Spleen (tissue), 13 donors: Measurements from ENCODE around the gene ERBB4. TPM values are rescaled to one million over a fixed set of nuclear protein-coding genes. Genes with fewer than 3 reads are reported as not detected.
A peak's percentile ranks its signal among the peaks of the same experiment; 100 is the strongest.

Source experiments
- DNase-seq: peaks from one replicate; pipeline ENCODE4 v3.0.0-alpha.2; 2020
- H3K27ac ChIP-seq, 8 donors: fragments of 200-600 bp; sonication (generic) in 7 of 8; 1 replicate in 4 of 8; 2 replicates in 4 of 8; pipeline versions ENCODE4 v1.5.0 to v1.8.0; 2016 to 2021; ENCODE audit warnings: inconsistent platforms in 4 of 8, mild to moderate bottlenecking in 4 of 8, moderate library complexity in 1 of 8
- H3K27me3 ChIP-seq, 7 donors: fragments of 200-600 bp; sonication (generic) in 6 of 7; replicated peaks in 1 of 7; 1 replicate in 4 of 7; 2 replicates in 3 of 7; pipeline versions ENCODE4 v1.5.0 to v1.8.0; 2016 to 2021; ENCODE audit warnings: inconsistent platforms in 3 of 7, mild to moderate bottlenecking in 1 of 7
- H3K36me3 ChIP-seq, 6 donors: fragments of 200-600 bp; sonication (generic) in 5 of 6; 1 replicate in 4 of 6; 2 replicates in 2 of 6; pipeline versions ENCODE4 v1.5.0 to v1.8.0; 2016 to 2021; ENCODE audit warnings: inconsistent platforms in 2 of 6
- H3K4me1 ChIP-seq, 6 donors: fragments of 200-600 bp; sonication (generic) in 5 of 6; 1 replicate in 3 of 6; 2 replicates in 3 of 6; pipeline versions ENCODE4 v1.5.0 to v1.8.0; 2016 to 2021; ENCODE audit warnings: inconsistent platforms in 3 of 6
- H3K4me3 ChIP-seq, 8 donors: fragments of 200-600 bp; sonication (generic) in 7 of 8; 1 replicate in 4 of 8; 2 replicates in 4 of 8; pipeline versions ENCODE4 v1.5.0 to v1.8.0; 2016 to 2021; ENCODE audit warnings: inconsistent platforms in 4 of 8, mild to moderate bottlenecking in 4 of 8, moderate library complexity in 2 of 8
- H3K9me3 ChIP-seq, 8 donors: fragments of 200-600 bp; sonication (generic) in 7 of 8; 1 replicate in 4 of 8; 2 replicates in 4 of 8; pipeline versions ENCODE4 v1.5.0 to v1.8.0; 2016 to 2021; ENCODE audit warnings: inconsistent platforms in 4 of 8
- CTCF ChIP-seq, 11 experiments: fragments of 200-600 bp in 7 of 11; fragments of 450-650 bp in 4 of 11; sonication (generic) in 4 of 11; IDR thresholded peaks in 8 of 11; conservative IDR thresholded peaks in 3 of 11; 1 replicate in 7 of 11; 2 replicates in 4 of 11; pipeline versions ENCODE4 v1.4.0 to v1.8.0; 2016 to 2021; ENCODE audit warnings: antibody characterized with exemption in 11 of 11, inconsistent platforms in 4 of 11, mild to moderate bottlenecking in 1 of 11
- POLR2A ChIP-seq, 3 donors: fragments of 450-650 bp; IDR thresholded peaks; one replicate each; pipeline ENCODE4 v1.5.1; 2017; ENCODE audit warnings: antibody characterized with exemption in 3 of 3, mild to moderate bottlenecking in 1 of 3
- POLR2AphosphoS5 ChIP-seq, 3 donors: sonication (generic); formaldehyde crosslinking; IDR thresholded peaks; one replicate each; pipeline ENCODE4 v1.5.1; 2017; ENCODE audit warnings: antibody characterized with exemption in 3 of 3
- WGBS, 5 donors: extraction: QIAGEN DNeasy Blood & Tissue Kit in 3 of 5; methylation state at CpG; one replicate each; pipeline versions ENCODE4 v1.1.5 to v1.1.7; 2013 to 2018; 5-methylcytosine and 5-hydroxymethylcytosine counted together
- intact Hi-C: fragments of 100-400 bp; cut with DNase I; formaldehyde crosslinking; loops from one replicate; pipeline ENCODE4 v1.15.0; 2023; ENCODE audit warnings: low total_unique reads
- long read RNA-seq, 2 donors: transcript quantifications; one replicate each; lab custom pipeline, GENCODE V29; 2026
- polyA plus RNA-seq, 3 donors: library from polyadenylated mRNA; stranded (reverse); fragments of 200-250 nt; gene quantifications; one replicate each; pipeline ENCODE4 v1.2.1, GENCODE V29; 2013
- total RNA-seq, 7 donors: library from RNA; depleted of rRNA in 3 of 7; stranded (reverse); fragments of >200 nt in 3 of 7; fragmentation: NEBNext Ultra II Directional in 4 of 7; extraction: Animal tissue kit (Norgen Biotek cat#: 25700) in 4 of 7; gene quantifications; one replicate each; pipeline versions ENCODE4 v1.1.0 to v1.2.1, GENCODE V29; 2016 to 2021
- donor health status: healthy with polysubstance abuse.
- donor health status: DM: no; HTN: no; CAD: no; lungs with moderate emphysema.
- donor health status: DM: no; HTN: no; CAD: no.
- donor health status: Bipolar disorder and iron deficiency.
- donor health status: healthy.
- donor health status: DM: no; HTN: no; CAD: no.
- donor health status: DM: yes; HTN: yes; CAD: no.

The ERBB4 gene
- total RNA-seq (1 to 10 TPM in 2 of 7 donors, under 1 TPM in 5; 0.21 to 1.4 (median 0.59) TPM), polyA plus RNA-seq (under 1 TPM; under 0.01 to 0.02 (median under 0.01) TPM)
- long read RNA-seq, donor 1, result 0 reads
- long read RNA-seq, donor 2, result 0 reads

- H3K9me3 ChIP-seq, result no peaks in the 10 kb centered on the region
- 1 to 3% (median 1%) methylated on average over 59 to 69 of the region's 69 CpGs for WGBS, 5 donors
- H3K4me1 ChIP-seq, result peaks cover 4 to 36% (median 26%) of the 10 kb centered on the region in 6 donors
- peak; percentile 65 for DNase-seq
- H3K27me3 ChIP-seq, result peaks cover 6 to 76% (median 32%) of the 10 kb centered on the region in 7 donors
- no peaks in the 10 kb centered on the region for H3K36me3 ChIP-seq
- H3K27ac ChIP-seq, result no peak within 1 kb of the TSS
- intact Hi-C loops, result no loop called here
- TF ChIP-seq CTCF (IDR thresholded peaks at IDR 0.05 in 8 of 11, conservative IDR thresholded peaks at IDR 0.05 in 3 of 11) (no peak), POLR2A (IDR thresholded peaks at IDR 0.05) (no peak), POLR2AphosphoS5 (IDR thresholded peaks at IDR 0.05) (no peak)
- H3K4me3 ChIP-seq, result peak within 1 kb of the TSS; percentile 33 to 72 (median 50)
These were observed at the start of gene ERBB4 for GRCh38 chr2:212538305-212539071. ERBB4 (minus strand) TSS chr2:212538802; CDS start chr2:212538530, 272 bp downstream.

- Histone ChIP-seq H3K4me1 (no peaks in the 10 kb centered on the region), H3K27ac (no peak overlapping the region), H3K36me3 (no peaks in the 10 kb centered on the region), H3K4me3 (no peak overlapping the region), H3K9me3 (peaks cover 0 to 12% (median 0%) of the 10 kb centered on the region in 8 donors), H3K27me3 (no peaks in the 10 kb centered on the region)
- TF ChIP-seq CTCF (IDR thresholded peaks at IDR 0.05 in 8 of 11, conservative IDR thresholded peaks at IDR 0.05 in 3 of 11), result no peak
- intact Hi-C loops, result no loop called here
- DNase-seq, result no peak
- 66 to 79% (median 75%) methylated on average over 2 of the region's 2 CpGs for WGBS, 5 donors
These were observed 41.5 kb upstream of the ERBB4 start for GRCh38 chr2:212580117-212580516.

GRCh38 chr2:212556296-212556695 is 17.7 kb upstream of the ERBB4 start:
- no peak overlapping the region for H3K4me3 ChIP-seq
- H3K27me3 ChIP-seq, result peaks cover 0 to 4% (median 0%) of the 10 kb centered on the region in 7 donors
- TF ChIP-seq POLR2A (IDR thresholded peaks at IDR 0.05), result no peak
- TF ChIP-seq POLR2AphosphoS5 (IDR thresholded peaks at IDR 0.05), result no peak
- no peak for TF ChIP-seq CTCF (IDR thresholded peaks at IDR 0.05 in 8 of 11, conservative IDR thresholded peaks at IDR 0.05 in 3 of 11)
- no peaks in the 10 kb centered on the region for H3K4me1 ChIP-seq
- intact Hi-C loops, result no loop called here
- DNase-seq, result no peak
- 64 to 80% (median 74%) methylated on average over 4 of the region's 4 CpGs for WGBS, 5 donors
- no peak overlapping the region for H3K27ac ChIP-seq
- no peaks in the 10 kb centered on the region for H3K36me3 ChIP-seq
- H3K9me3 ChIP-seq, result no peaks in the 10 kb centered on the region

- H3K9me3 ChIP-seq, result no peaks in the 10 kb centered on the region
- H3K27me3 ChIP-seq, result peaks cover 0 to 4% (median 0%) of the 10 kb centered on the region in 7 donors
- no peaks in the 10 kb centered on the region for H3K4me1 ChIP-seq
- no peaks in the 10 kb centered on the region for H3K36me3 ChIP-seq
- WGBS, 5 donors, result 63 to 81% (median 67%) methylated on average over 2 of the region's 2 CpGs
- DNase-seq, result no peak
- TF ChIP-seq POLR2A (IDR thresholded peaks at IDR 0.05), result no peak
- TF ChIP-seq CTCF (IDR thresholded peaks at IDR 0.05 in 8 of 11, conservative IDR thresholded peaks at IDR 0.05 in 3 of 11), result no peak
- TF ChIP-seq POLR2AphosphoS5 (IDR thresholded peaks at IDR 0.05), result no peak
- intact Hi-C loops, result no loop called here
- no peak overlapping the region for H3K27ac ChIP-seq
- no peak overlapping the region for H3K4me3 ChIP-seq
These were observed 15.6 kb upstream of the ERBB4 start for GRCh38 chr2:212554233-212554632.
